Spleen (tissue), 11 donors: ENCODE measurements around the gene CDK11B. TPM values are rescaled to one million over a fixed set of nuclear protein-coding genes. Genes with fewer than 3 reads are reported as not detected.
A peak's percentile ranks its signal among the peaks of the same experiment; 100 is the strongest.

Experiments
- DNase-seq: peaks from one replicate; pipeline ENCODE4 v3.0.0-alpha.2; 2020
- H3K27ac ChIP-seq, 8 donors: fragments of 200-600 bp; sonication (generic) in 7 of 8; 1 replicate in 4 of 8; 2 replicates in 4 of 8; pipeline versions ENCODE4 v1.5.0 to v1.8.0; 2016 to 2021; ENCODE audit warnings: inconsistent platforms in 4 of 8, mild to moderate bottlenecking in 4 of 8, moderate library complexity in 1 of 8
- H3K27me3 ChIP-seq, 7 donors: fragments of 200-600 bp; sonication (generic) in 6 of 7; replicated peaks in 1 of 7; 1 replicate in 4 of 7; 2 replicates in 3 of 7; pipeline versions ENCODE4 v1.5.0 to v1.8.0; 2016 to 2021; ENCODE audit warnings: inconsistent platforms in 3 of 7, mild to moderate bottlenecking in 1 of 7
- H3K36me3 ChIP-seq, 6 donors: fragments of 200-600 bp; sonication (generic) in 5 of 6; 1 replicate in 4 of 6; 2 replicates in 2 of 6; pipeline versions ENCODE4 v1.5.0 to v1.8.0; 2016 to 2021; ENCODE audit warnings: inconsistent platforms in 2 of 6
- H3K4me1 ChIP-seq, 6 donors: fragments of 200-600 bp; sonication (generic) in 5 of 6; 1 replicate in 3 of 6; 2 replicates in 3 of 6; pipeline versions ENCODE4 v1.5.0 to v1.8.0; 2016 to 2021; ENCODE audit warnings: inconsistent platforms in 3 of 6
- H3K4me3 ChIP-seq, 8 donors: fragments of 200-600 bp; sonication (generic) in 7 of 8; 1 replicate in 4 of 8; 2 replicates in 4 of 8; pipeline versions ENCODE4 v1.5.0 to v1.8.0; 2016 to 2021; ENCODE audit warnings: inconsistent platforms in 4 of 8, mild to moderate bottlenecking in 4 of 8, moderate library complexity in 2 of 8
- H3K9me3 ChIP-seq, 8 donors: fragments of 200-600 bp; sonication (generic) in 7 of 8; 1 replicate in 4 of 8; 2 replicates in 4 of 8; pipeline versions ENCODE4 v1.5.0 to v1.8.0; 2016 to 2021; ENCODE audit warnings: inconsistent platforms in 4 of 8
- CTCF ChIP-seq, 11 experiments: fragments of 200-600 bp in 7 of 11; fragments of 450-650 bp in 4 of 11; sonication (generic) in 4 of 11; IDR thresholded peaks in 8 of 11; conservative IDR thresholded peaks in 3 of 11; 1 replicate in 7 of 11; 2 replicates in 4 of 11; pipeline versions ENCODE4 v1.4.0 to v1.8.0; 2016 to 2021; ENCODE audit warnings: antibody characterized with exemption in 11 of 11, inconsistent platforms in 4 of 11, mild to moderate bottlenecking in 1 of 11
- POLR2A ChIP-seq, 3 donors: fragments of 450-650 bp; IDR thresholded peaks; one replicate each; pipeline ENCODE4 v1.5.1; 2017; ENCODE audit warnings: antibody characterized with exemption in 3 of 3, mild to moderate bottlenecking in 1 of 3
- POLR2AphosphoS5 ChIP-seq, 3 donors: sonication (generic); formaldehyde crosslinking; IDR thresholded peaks; one replicate each; pipeline ENCODE4 v1.5.1; 2017; ENCODE audit warnings: antibody characterized with exemption in 3 of 3
- WGBS, 5 donors: extraction: QIAGEN DNeasy Blood & Tissue Kit in 3 of 5; methylation state at CpG; one replicate each; pipeline versions ENCODE4 v1.1.5 to v1.1.7; 2013 to 2018; 5-methylcytosine and 5-hydroxymethylcytosine counted together
- intact Hi-C: fragments of 100-400 bp; cut with DNase I; formaldehyde crosslinking; loops from one replicate; pipeline ENCODE4 v1.15.0; 2023; ENCODE audit warnings: low total_unique reads
- polyA plus RNA-seq, 3 donors: library from polyadenylated mRNA; stranded (reverse); fragments of 200-250 nt; gene quantifications; one replicate each; pipeline ENCODE4 v1.2.1, GENCODE V29; 2013
- total RNA-seq, 7 donors: library from RNA; depleted of rRNA in 3 of 7; stranded (reverse); fragments of >200 nt in 3 of 7; fragmentation: NEBNext Ultra II Directional in 4 of 7; extraction: Animal tissue kit (Norgen Biotek cat#: 25700) in 4 of 7; gene quantifications; one replicate each; pipeline versions ENCODE4 v1.1.0 to v1.2.1, GENCODE V29; 2016 to 2021
- donor health status: healthy with polysubstance abuse.
- donor health status: DM: no; HTN: no; CAD: no; lungs with moderate emphysema.
- donor health status: DM: no; HTN: no; CAD: no.
- donor health status: Bipolar disorder and iron deficiency.
- donor health status: healthy.
- donor health status: DM: no; HTN: no; CAD: no.
- donor health status: DM: yes; HTN: yes; CAD: no.

The CDK11B gene
- total and polyA plus RNA-seq, 10 donors: 19.4 to 38.2 (median 29.2) TPM

GRCh38 chr1:1684031-1684681, 25.4 kb upstream of the CDK11B start:
- Histone ChIP-seq H3K36me3 (peaks cover 0 to 53% (median 2%) of the 10 kb centered on the region in 6 donors), H3K27ac (peak overlapping the region in 1 of 8 donors; percentile 36), H3K4me3 (no peak overlapping the region), H3K9me3 (no peaks in the 10 kb centered on the region), H3K4me1 (peaks cover 0 to 80% (median 38%) of the 10 kb centered on the region in 6 donors), H3K27me3 (no peaks in the 10 kb centered on the region)
- peak in 1 of 3 donors; percentile 24 for TF ChIP-seq POLR2AphosphoS5 (IDR thresholded peaks at IDR 0.05)
- TF ChIP-seq POLR2A (IDR thresholded peaks at IDR 0.05): no peak
- peak; percentile 74 for DNase-seq
- intact Hi-C loops: no loop called here
- 86 to 93% (median 90%) methylated on average over 24 to 28 of the region's 28 CpGs for WGBS, 5 donors

- intact Hi-C loops: no loop called here
- Histone ChIP-seq H3K4me1 (peaks cover 5 to 83% (median 44%) of the 10 kb centered on the region in 6 donors), H3K27me3 (no peaks in the 10 kb centered on the region), H3K9me3 (no peaks in the 10 kb centered on the region), H3K27ac (peak overlapping the region in 1 of 8 donors; percentile 36), H3K36me3 (peaks cover 0 to 48% (median 2%) of the 10 kb centered on the region in 6 donors), H3K4me3 (no peak overlapping the region)
- 82 to 92% (median 89%) methylated on average over 26 of the region's 26 CpGs for WGBS, 5 donors
- TF ChIP-seq POLR2A (IDR thresholded peaks at IDR 0.05) (no peak), POLR2AphosphoS5 (IDR thresholded peaks at IDR 0.05) (peak in 1 of 3 donors; percentile 34), CTCF (IDR thresholded peaks at IDR 0.05 in 8 of 11, conservative IDR thresholded peaks at IDR 0.05 in 3 of 11) (no peak)
- peak; percentile 53 for DNase-seq
Measured at GRCh38 chr1:1683104-1683905, 24.5 kb upstream of the CDK11B start.

GRCh38 chr1:1680912-1681273, 22.1 kb upstream of the CDK11B start:
- Histone ChIP-seq H3K4me3 (no peak overlapping the region), H3K27me3 (no peaks in the 10 kb centered on the region), H3K4me1 (peaks cover 10 to 72% (median 40%) of the 10 kb centered on the region in 6 donors), H3K36me3 (peaks cover 0 to 31% (median 2%) of the 10 kb centered on the region in 6 donors), H3K9me3 (no peaks in the 10 kb centered on the region), H3K27ac (no peak overlapping the region)
- no peak for TF ChIP-seq CTCF (IDR thresholded peaks at IDR 0.05 in 8 of 11, conservative IDR thresholded peaks at IDR 0.05 in 3 of 11)
- TF ChIP-seq POLR2A (IDR thresholded peaks at IDR 0.05): no peak
- no peak for TF ChIP-seq POLR2AphosphoS5 (IDR thresholded peaks at IDR 0.05)
- DNase-seq: peak; percentile 32
- intact Hi-C loops: no loop called here
- WGBS, 5 donors: 78 to 85% (median 83%) methylated on average over 11 of the region's 11 CpGs

- 91 to 95% (median 92%) methylated on average over 30 to 32 of the region's 32 CpGs for WGBS, 5 donors
- no peak overlapping the region for H3K4me3 ChIP-seq
- intact Hi-C loops: no loop called here
- H3K9me3 ChIP-seq: no peaks in the 10 kb centered on the region
- TF ChIP-seq POLR2AphosphoS5 (IDR thresholded peaks at IDR 0.05) (peak in 1 of 3 donors; percentile 28), POLR2A (IDR thresholded peaks at IDR 0.05) (no peak)
- DNase-seq: peak; percentile 74
- H3K36me3 ChIP-seq: peaks cover 0 to 31% (median 2%) of the 10 kb centered on the region in 6 donors
- H3K27me3 ChIP-seq: no peaks in the 10 kb centered on the region
- peaks cover 10 to 66% (median 35%) of the 10 kb centered on the region in 6 donors for H3K4me1 ChIP-seq
- no peak overlapping the region for H3K27ac ChIP-seq
Measured at GRCh38 chr1:1680031-1680911, 21.5 kb upstream of the CDK11B start.
